C4-2B (cell line): ENCODE measurements around the gene GATAD2B.
A peak's percentile ranks its signal among the peaks of the same experiment; 100 is the strongest.

Source experiments
- H3K27ac ChIP-seq: fragments of 450-650 bp; 2 replicates; pipeline ENCODE4 v1.5.1; 2017
- ZFX ChIP-seq: fragments of 450-650 bp; IDR thresholded peaks from 2 replicates; pipeline ENCODE4 v1.6.1; 2017
- TF ChIP-seq, protein P1 (sequence below): fragments of 450-650 bp; conservative IDR thresholded peaks from 2 replicates; pipeline ENCODE4 v1.5.1; 2017; ENCODE audit warnings: mild to moderate bottlenecking

The GATAD2B gene

GRCh38 chr1:153946622-153947241, 24.0 kb upstream of the GATAD2B start, which contains the start of gene DENND4B:
Gene DENND4B, minus strand, starts transcription at chr1:153946718. Its CDS starts 2,344 bp downstream, at chr1:153944374.
- TF ChIP-seq ZFX, result 0 out of 2 replicates have a peak, but pooled peaks have one; percentile 26
- TF ChIP-seq, protein P1, sequence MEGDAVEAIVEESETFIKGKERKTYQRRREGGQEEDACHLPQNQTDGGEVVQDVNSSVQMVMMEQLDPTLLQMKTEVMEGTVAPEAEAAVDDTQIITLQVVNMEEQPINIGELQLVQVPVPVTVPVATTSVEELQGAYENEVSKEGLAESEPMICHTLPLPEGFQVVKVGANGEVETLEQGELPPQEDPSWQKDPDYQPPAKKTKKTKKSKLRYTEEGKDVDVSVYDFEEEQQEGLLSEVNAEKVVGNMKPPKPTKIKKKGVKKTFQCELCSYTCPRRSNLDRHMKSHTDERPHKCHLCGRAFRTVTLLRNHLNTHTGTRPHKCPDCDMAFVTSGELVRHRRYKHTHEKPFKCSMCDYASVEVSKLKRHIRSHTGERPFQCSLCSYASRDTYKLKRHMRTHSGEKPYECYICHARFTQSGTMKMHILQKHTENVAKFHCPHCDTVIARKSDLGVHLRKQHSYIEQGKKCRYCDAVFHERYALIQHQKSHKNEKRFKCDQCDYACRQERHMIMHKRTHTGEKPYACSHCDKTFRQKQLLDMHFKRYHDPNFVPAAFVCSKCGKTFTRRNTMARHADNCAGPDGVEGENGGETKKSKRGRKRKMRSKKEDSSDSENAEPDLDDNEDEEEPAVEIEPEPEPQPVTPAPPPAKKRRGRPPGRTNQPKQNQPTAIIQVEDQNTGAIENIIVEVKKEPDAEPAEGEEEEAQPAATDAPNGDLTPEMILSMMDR, result peak; percentile 99
- H3K27ac ChIP-seq, result peak within 1 kb of the TSS; percentile 94

- H3K27ac ChIP-seq, result peak overlapping the region; percentile 94
- peak; percentile 66; the same call in 1 of the 2 replicates for TF ChIP-seq ZFX
- TF ChIP-seq, protein P1, result no peak
These were observed 23.2 kb upstream of the GATAD2B start for GRCh38 chr1:153945795-153946621.

DNA sequence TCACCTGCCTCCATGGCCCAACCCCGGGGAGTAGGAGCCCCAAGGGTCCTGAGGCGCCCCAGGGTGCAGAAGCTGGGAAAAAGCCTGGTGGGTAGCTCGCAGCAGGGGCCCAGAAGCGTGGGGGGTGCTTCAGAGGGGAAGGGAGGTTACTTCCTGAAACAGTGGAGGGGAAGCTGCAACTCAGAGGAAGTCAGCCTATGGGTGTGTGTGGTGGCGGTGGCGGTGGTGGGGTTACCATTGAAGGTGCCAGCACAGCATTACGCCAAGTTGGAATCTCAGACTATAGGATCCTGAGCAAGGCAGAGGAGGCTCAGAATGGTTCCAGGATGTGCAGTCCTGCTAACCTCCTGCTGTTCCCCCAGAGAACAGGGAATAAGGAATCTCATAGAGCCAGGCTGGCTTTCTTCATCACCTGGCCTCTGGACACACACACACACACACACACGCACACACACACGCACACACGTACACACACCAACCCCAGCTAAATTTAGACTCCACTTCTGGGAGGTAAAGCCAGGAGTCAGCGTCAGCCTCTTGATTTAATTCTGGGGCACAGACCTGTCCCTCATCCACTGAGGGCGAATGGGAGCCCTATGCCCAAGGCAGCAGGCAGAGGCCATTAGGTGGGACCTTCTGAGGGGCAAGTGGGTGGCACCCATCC, 22.5 kb upstream of the GATAD2B start:
- peak overlapping the region; percentile 94 for H3K27ac ChIP-seq
- TF ChIP-seq ZFX, result no peak
- TF ChIP-seq, protein P1, result no peak

DNA sequence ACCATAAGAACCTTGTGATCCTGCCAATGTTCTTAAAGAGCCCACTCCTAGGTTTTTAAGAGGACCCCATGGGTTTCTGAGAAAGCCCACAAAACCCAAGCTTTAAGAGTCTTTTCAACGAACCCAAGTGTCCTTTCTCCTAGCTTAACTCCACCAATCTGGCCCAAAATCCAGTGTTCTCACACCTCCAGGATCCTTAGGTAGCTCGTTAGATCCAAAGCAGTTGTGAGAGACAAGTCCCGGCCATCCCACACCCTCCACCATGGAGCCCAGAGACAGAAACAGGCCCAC, 22.0 kb upstream of the GATAD2B start:
- peak overlapping the region; percentile 94; the same call in 1 of the 2 replicates for H3K27ac ChIP-seq
- TF ChIP-seq, protein P1, result no peak
- TF ChIP-seq ZFX, result no peak

DNA sequence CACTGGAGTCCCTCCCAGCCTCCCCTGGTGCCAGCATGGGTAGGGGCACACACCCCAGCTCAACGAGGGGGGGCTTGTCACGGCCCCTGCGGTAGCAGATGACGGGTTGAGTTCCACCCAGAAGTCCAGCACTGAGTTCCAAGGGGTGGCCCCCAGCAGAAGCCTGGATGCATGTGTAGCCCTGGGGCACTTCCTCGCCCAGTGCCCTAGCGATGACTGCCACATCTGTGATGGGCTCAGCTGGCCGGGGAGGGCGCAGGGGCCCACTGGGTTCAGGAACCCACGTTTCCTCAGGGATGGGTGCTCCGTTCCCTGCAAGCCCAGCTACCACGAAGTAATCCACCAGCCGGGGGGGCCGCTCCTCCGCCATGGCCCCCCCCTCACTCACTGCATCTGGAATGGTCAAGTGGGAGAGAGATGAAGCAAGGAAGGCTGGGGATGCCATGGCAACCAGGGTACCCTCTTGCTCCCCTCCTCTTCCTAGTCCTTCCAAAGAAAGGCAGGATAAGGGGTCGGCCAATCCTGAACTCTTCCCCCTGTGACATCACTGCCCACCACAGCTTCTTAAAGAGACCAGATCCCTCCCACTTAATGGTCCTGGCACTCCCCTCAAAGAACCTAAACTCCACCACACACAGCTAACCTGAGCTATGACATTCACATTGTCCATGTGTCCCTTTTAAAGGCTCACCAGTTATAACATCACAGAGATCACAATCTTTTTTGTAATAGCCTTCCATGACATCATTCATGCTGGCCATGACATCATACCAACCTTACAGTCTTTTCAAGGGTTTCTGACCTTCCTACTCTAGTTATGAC, 21.4 kb upstream of the GATAD2B start:
- no peak overlapping the region for H3K27ac ChIP-seq
- TF ChIP-seq ZFX, result no peak
- TF ChIP-seq, protein P1, result no peak

- no peak for TF ChIP-seq ZFX
- TF ChIP-seq, protein P1, result no peak
- no peak overlapping the region for H3K27ac ChIP-seq
These were observed 20.2 kb upstream of the GATAD2B start for GRCh38 chr1:153942766-153943549.
